Peyer's patch (tissue), 4 donors: Measurements from ENCODE around the gene LDLRAD4.

Experiments used
- CTCF ChIP-seq, 6 experiments: fragments of 450-650 bp in 4 of 6; fragments of 200-600 bp in 2 of 6; sonication (generic) in 1 of 6; IDR thresholded peaks; one replicate each; pipeline ENCODE4 v1.5.1; 2017 to 2019; ENCODE audit warnings: antibody characterized with exemption in 6 of 6, mild to moderate bottlenecking in 3 of 6, moderate library complexity in 1 of 6
- POLR2A ChIP-seq, 2 donors: fragments of 450-650 bp; IDR thresholded peaks; one replicate each; pipeline ENCODE4 v1.5.1; 2017; ENCODE audit warnings: antibody characterized with exemption in 2 of 2, mild to moderate bottlenecking in 2 of 2, moderate library complexity in 2 of 2

DNA sequence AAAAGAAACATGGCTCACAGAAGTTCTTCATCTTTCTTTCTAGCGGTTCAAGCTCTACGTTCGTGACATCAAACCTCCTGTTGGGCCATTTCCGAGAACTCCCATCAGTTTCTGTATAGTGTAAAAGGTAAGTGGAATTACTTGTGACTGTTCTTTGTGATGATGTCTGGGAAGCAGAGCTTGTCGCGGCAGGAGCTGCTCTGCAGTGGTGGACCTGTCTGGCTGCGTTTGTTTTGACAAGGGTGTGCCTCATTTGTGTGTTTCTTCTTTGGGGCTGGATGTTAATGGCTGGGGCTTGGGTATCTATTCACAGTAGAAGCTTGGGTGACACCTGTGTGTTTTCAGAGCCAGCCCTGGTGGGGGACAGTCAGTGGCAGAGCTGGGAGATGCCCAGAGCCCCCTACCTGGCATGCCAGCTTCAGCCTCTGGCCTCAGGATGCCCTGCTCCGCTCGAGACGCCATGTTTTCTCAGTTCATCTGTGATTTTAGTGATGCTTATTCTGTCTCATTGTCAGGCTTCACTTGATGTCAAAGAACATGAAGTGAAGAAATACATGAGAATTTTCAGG lies 59.6 kb downstream of the LDLRAD4 start:
- TF ChIP-seq CTCF (IDR thresholded peaks at IDR 0.05): no peak
- TF ChIP-seq POLR2A (IDR thresholded peaks at IDR 0.05): no peak
